NT2/D1 (cell line): ENCODE measurements around the gene PUM1.

Experiments
- DNase-seq: peaks from one replicate; pipeline ENCODE4 v3.0.0-alpha.2; 2011; ENCODE audit warnings: low read depth, low spot score
- H3K27me3 ChIP-seq: 2 replicates; pipeline ENCODE4 v1.6.0; 2011; ENCODE audit warnings: mild to moderate bottlenecking; ENCODE audit not compliant: insufficient read length, insufficient read depth
- H3K36me3 ChIP-seq: 2 replicates; pipeline ENCODE4 v1.6.1; 2011; ENCODE audit warnings: mild to moderate bottlenecking, low read length, mixed read lengths; ENCODE audit not compliant: insufficient read depth, insufficient read length
- H3K4me1 ChIP-seq: 2 replicates; pipeline ENCODE4 v1.5.1; 2011; ENCODE audit not compliant: insufficient read depth, insufficient read length
- H3K4me3 ChIP-seq: 2 replicates; pipeline ENCODE4 v1.5.1; 2011; ENCODE audit warnings: low read depth; ENCODE audit not compliant: insufficient read length
- H3K9ac ChIP-seq: 2 replicates; pipeline ENCODE4 v1.6.0; 2011; ENCODE audit warnings: low read depth; ENCODE audit not compliant: insufficient read length
- H3K9me3 ChIP-seq: 2 replicates; pipeline ENCODE4 v1.5.1; 2011; ENCODE audit warnings: mild to moderate bottlenecking, low read length; ENCODE audit not compliant: insufficient read depth
- SUZ12 ChIP-seq: IDR thresholded peaks from 2 replicates; pipeline ENCODE4 v1.6.1; 2011; ENCODE audit not compliant: insufficient read length, insufficient read depth; ENCODE audit errors: extremely low read depth
- YY1 ChIP-seq: IDR thresholded peaks from 2 replicates; pipeline ENCODE4 v1.6.1; 2011; ENCODE audit not compliant: insufficient read length, insufficient read depth
- ZNF274 ChIP-seq: IDR thresholded peaks from 2 replicates; pipeline ENCODE4 v1.6.1; 2011; ENCODE audit warnings: mild to moderate bottlenecking, low read depth, low read length

The PUM1 gene

DNA sequence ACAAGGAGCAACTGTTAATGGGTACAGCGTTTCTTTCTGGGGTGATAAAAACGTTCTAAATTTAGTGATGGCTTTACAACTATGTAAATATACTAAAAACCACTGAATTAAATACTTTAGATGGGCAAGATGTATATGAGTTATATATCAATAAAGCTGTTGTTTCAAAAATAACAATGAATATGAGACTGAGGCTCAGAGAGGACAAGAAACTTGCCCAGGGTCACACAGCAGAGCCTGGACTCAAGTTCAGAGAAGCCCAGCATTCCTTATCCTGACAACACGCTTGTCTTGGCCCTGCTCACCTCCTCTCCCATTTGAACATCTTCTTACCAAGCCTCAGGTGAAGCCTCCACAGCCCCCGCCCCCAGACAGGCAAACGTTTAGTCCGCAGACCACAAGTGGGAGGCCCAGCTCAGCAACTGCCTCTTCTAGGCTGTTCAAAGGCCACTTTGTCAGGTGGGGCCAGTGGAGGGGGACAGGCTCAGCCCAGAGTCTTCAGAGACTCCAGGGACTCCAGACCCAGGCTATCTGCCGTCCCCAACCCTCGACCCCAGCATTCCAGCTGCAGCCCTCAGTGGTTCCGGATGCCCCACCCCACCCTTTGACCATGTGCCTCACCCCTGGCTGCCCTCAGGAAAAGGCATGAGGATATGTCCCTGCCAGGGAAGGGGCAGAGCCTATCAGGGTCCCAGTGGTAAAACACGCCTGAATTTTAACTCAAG lies 174.9 kb downstream of the PUM1 start:
- no peak overlapping the region for H3K4me3 ChIP-seq
- no peaks in the 10 kb centered on the region for H3K9me3 ChIP-seq
- no peaks in the 10 kb centered on the region for H3K27me3 ChIP-seq
- no peak for DNase-seq
- no peaks in the 10 kb centered on the region for H3K36me3 ChIP-seq
- H3K4me1 ChIP-seq, result peaks cover 57% of the 10 kb centered on the region
- H3K9ac ChIP-seq, result no peak overlapping the region
- TF ChIP-seq YY1, result no peak
- TF ChIP-seq SUZ12, result no peak
- TF ChIP-seq ZNF274, result no peak

DNA sequence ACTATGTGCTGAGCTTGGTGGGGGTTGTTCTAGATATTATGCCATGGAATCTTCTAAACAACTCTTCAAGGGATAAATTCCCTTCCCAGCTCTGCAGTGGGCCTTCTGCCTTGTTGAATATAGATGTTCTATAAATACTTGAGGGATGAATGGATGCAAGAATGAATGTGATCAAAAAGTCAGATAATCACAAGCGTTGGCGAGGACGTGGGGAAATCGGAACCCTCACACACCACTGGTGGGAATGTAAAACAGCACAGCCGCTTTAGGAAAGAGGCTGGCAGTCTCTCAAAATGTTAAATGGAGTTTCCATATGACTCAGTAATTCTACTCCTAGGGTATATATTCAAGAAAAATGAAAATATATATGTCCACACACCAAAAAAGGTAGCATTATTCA lies 176.0 kb downstream of the PUM1 start:
- H3K4me3 ChIP-seq, result no peak overlapping the region
- no peaks in the 10 kb centered on the region for H3K9me3 ChIP-seq
- TF ChIP-seq YY1 (no peak), ZNF274 (no peak), SUZ12 (no peak)
- no peak overlapping the region for H3K9ac ChIP-seq
- peaks cover 47% of the 10 kb centered on the region for H3K4me1 ChIP-seq
- no peaks in the 10 kb centered on the region for H3K36me3 ChIP-seq
- no peak for DNase-seq
- H3K27me3 ChIP-seq, result no peaks in the 10 kb centered on the region

DNA sequence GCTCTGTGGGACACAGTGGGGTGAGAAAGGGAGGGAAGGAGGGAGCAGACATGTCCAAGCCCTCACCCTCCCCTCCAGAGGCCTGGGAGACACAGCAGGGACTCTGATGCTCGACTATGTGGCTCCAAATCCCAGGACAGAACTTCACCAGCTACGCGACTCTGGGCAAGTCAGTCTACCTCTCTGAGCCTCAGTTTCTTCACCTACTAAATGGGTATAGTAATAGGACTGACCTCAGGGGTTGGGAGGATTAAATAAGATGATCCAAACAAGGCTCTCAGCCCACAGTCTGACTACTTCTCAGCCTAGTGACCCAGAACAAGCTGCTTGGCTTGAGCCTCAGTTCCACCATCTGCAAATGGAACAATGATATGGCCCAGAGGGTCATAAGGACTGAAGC lies 176.5 kb downstream of the PUM1 start:
- Histone ChIP-seq H3K27me3 (no peaks in the 10 kb centered on the region), H3K36me3 (no peaks in the 10 kb centered on the region), H3K9ac (no peak overlapping the region), H3K4me3 (no peak overlapping the region), H3K9me3 (no peaks in the 10 kb centered on the region), H3K4me1 (peaks cover 45% of the 10 kb centered on the region)
- DNase-seq, result no peak
- no peak for TF ChIP-seq ZNF274
- TF ChIP-seq YY1, result no peak
- TF ChIP-seq SUZ12, result no peak

DNA sequence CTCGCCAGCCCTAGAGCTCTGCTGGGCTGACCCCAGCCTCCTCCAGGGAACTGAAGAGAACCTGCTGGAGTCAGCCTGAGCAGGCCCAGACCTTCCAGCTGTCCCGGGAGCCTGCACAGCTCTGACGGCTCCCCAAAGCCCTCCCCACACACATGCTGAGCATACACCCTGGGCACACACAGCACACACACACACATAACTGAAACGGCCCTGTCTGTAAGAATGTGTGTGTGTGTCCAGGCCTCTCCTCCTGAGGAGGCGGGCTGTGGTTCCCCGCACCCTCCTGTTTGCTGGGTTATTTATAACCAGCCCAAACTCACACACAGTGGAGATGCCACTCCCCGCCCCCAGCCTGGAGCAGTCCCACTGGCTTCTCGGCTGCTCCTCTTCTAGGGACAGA lies 177.1 kb downstream of the PUM1 start:
- H3K36me3 ChIP-seq, result no peaks in the 10 kb centered on the region
- TF ChIP-seq YY1 (no peak), ZNF274 (no peak), SUZ12 (no peak)
- no peak for DNase-seq
- peaks cover 45% of the 10 kb centered on the region for H3K4me1 ChIP-seq
- H3K9me3 ChIP-seq, result no peaks in the 10 kb centered on the region
- no peak overlapping the region for H3K4me3 ChIP-seq
- no peaks in the 10 kb centered on the region for H3K27me3 ChIP-seq
- peak overlapping the region; percentile 61 for H3K9ac ChIP-seq

DNA sequence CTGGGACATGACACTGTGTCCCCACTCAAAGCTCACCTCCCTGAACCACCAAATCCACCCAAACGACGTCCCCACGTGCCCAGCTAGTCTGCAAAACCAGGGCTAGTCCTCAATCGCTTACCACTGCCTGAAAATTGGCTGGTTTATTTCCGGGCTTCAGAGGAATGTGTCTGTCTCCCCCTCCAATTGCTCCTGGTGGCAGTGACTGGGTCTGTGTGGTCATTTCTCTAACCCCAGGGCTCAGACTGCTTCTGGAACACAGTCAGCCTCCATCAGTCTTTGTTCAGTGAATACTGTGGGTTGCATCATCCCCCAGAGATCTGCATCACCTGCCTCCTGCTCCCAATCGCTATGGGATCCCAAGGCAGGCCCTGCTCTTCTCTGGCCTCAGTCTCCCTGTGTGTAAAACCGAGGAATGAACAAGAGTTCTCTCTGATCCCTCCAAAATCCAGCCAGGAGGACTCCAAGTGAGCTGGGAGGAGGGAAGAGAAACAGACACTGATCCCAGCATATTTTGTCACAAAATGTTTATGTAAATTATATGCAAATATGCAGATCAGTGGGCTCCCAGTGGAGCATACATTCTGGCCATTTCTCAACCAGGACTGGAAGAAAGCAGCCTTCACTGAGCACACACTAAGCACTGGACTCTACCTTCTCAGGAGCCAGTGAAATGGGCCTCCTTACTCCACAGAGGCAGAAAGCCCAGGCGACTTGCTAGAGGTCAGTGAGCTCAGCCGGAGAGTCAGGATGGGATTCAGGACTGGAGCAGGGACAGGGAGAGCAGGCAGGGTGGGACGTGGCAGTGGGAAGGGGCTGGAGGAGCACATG lies 177.8 kb downstream of the PUM1 start:
- peak overlapping the region; percentile 61 for H3K9ac ChIP-seq

DNA sequence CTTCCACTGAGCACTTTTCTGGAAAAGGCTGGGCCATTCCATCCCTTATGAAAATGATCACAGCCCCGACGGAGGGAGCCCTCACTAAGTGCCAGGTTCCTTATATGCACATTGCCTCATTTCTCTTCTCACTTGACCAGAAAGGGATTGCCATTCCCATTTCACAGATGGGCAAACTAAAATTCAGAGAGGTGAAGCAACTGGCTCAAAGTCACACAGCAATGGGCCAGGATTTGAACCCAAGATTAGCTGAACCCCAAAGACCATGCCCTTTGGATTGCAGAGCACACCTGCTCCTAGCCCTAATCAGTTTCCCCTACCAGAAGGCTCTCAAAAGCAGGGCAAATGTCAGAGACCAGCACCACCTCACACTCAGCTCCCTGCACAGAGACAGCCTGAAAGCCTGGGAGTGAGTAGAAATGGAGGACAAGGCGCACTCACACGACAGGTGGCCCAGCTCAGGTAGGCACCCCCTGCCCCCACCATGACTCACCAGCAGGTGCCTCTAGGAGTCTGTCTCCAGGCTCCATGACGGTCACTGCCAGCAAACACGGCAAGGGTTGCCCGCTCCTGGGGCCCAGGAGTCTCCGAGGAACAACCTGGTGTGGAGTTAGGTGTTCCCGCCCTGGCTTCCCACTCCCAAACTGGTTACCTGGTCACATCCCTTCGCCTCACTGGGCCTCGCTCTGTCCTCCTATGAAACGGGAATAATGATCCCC lies 178.6 kb downstream of the PUM1 start:
- no peaks in the 10 kb centered on the region for H3K36me3 ChIP-seq
- H3K9me3 ChIP-seq, result no peaks in the 10 kb centered on the region
- H3K4me1 ChIP-seq, result peaks cover 37% of the 10 kb centered on the region
- TF ChIP-seq YY1, result no peak
- TF ChIP-seq SUZ12, result no peak
- no peak for TF ChIP-seq ZNF274
- no peak overlapping the region for H3K4me3 ChIP-seq
- H3K27me3 ChIP-seq, result no peaks in the 10 kb centered on the region
- H3K9ac ChIP-seq, result peak overlapping the region; percentile 44
- DNase-seq, result no peak

More for the DNA sequence above, 177.8 kb downstream of the PUM1 start:
- Histone ChIP-seq H3K27me3 (no peaks in the 10 kb centered on the region), H3K9me3 (no peaks in the 10 kb centered on the region), H3K36me3 (no peaks in the 10 kb centered on the region), H3K4me3 (no peak overlapping the region), H3K4me1 (peaks cover 44% of the 10 kb centered on the region)
- DNase-seq, result no peak
- no peak for TF ChIP-seq YY1
- TF ChIP-seq ZNF274, result no peak
- TF ChIP-seq SUZ12, result no peak
